Spinal cord (tissue), 10 donors: ENCODE data around the gene PEX5L. TPM values are rescaled to one million over a fixed set of nuclear protein-coding genes. Genes with fewer than 3 reads are reported as not detected.

ENCODE experiments used
- DNase-seq, 6 donors: peaks; one replicate each; pipeline versions ENCODE4 v3.0.0 to v3.0.0-alpha.2; 2013 to 2015; ENCODE audit warnings: low spot score in 6 of 6, low read depth in 4 of 6
- H3K27ac ChIP-seq: one replicate; pipeline ENCODE4 v1.5.1; 2013; ENCODE audit warnings: low read depth, low read length, control low read depth
- H3K27me3 ChIP-seq: one replicate; pipeline ENCODE4 v1.6.1; 2013; ENCODE audit warnings: low read length; ENCODE audit not compliant: control insufficient read depth, insufficient read depth
- H3K36me3 ChIP-seq: one replicate; pipeline ENCODE4 v1.6.1; 2013; ENCODE audit warnings: low read length; ENCODE audit not compliant: control insufficient read depth, insufficient read depth
- H3K4me1 ChIP-seq: one replicate; pipeline ENCODE4 v1.6.1; 2013; ENCODE audit warnings: low read length; ENCODE audit not compliant: control insufficient read depth, insufficient read depth
- H3K4me3 ChIP-seq: one replicate; pipeline ENCODE4 v1.5.1; 2013; ENCODE audit warnings: low read depth, low read length, control low read depth
- H3K9me3 ChIP-seq: one replicate; pipeline ENCODE4 v1.6.1; 2013; ENCODE audit warnings: low read length; ENCODE audit not compliant: control insufficient read depth, insufficient read depth
- WGBS: methylation state at CpG from one replicate; pipeline ENCODE4 v1.1.5; 2013; ENCODE audit warnings: missing lambda C conversion rate; ENCODE audit not compliant: insufficient coverage; 5-methylcytosine and 5-hydroxymethylcytosine counted together
- polyA plus RNA-seq, 2 donors: library from polyadenylated mRNA; unstranded; fragments of 120-200 nt; gene quantifications; one replicate each; pipeline ENCODE4 v1.2.1, GENCODE V29; 2013; ENCODE audit not compliant: insufficient read length in 2 of 2
- total RNA-seq, 2 donors: library from RNA; depleted of rRNA in 1 of 2; stranded (reverse); fragments of 120-200 nt in 1 of 2; fragments of >200 nt in 1 of 2; gene quantifications; one replicate each; pipeline versions ENCODE4 v1.2.3 to v1.2.4, GENCODE V29; 2013 to 2014
- donor health status: healthy.

PEX5L gene
- total and polyA plus RNA-seq, 4 donors, result 11.4 to 39.6 (median 15.3) TPM

DNA sequence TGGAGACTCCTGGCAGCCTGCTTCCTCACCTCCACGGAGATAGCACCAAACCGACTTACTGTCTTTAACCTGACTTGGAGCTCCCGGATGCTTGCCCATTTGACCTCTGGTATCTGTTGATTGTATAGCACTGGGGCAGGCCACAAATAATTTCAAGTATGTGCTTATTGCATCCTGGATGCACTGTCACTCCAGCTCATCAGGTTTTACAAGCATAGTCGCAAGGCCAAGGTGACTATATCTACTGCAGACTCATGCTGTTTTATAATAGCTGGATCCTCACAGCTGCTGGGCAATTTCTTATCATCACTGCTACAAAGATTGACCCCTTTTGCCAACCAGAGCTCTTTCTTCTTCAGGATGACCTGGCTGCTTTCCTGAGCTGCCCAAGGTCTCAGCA, 45.6 kb downstream of the PEX5L start:
- H3K27ac ChIP-seq, result no peak overlapping the region
- H3K9me3 ChIP-seq, result no peaks in the 10 kb centered on the region
- no peaks in the 10 kb centered on the region for H3K4me1 ChIP-seq
- no peak overlapping the region for H3K4me3 ChIP-seq
- no peaks in the 10 kb centered on the region for H3K36me3 ChIP-seq
- no peak for DNase-seq
- H3K27me3 ChIP-seq, result no peaks in the 10 kb centered on the region
- 100% methylated on average over 2 of the region's 4 CpGs for WGBS

DNA sequence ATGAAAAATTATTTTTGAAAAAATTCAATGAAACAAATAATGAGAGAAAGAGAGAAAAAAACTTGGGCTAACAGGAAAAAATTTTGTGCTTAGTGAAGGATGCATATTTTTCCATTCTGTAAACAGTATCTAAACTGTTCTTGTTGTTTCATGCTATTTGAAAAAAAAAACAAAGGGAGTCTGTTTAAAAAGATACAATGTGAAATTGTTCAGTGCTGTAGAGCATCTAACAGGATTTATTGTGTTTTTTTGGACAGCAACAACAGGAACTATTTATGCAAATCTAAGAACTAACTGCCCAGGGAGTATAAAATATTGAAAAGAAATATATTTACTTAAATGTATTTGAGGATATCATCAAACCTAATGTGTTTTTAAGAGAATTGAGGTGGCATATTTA, 55.1 kb downstream of the PEX5L start:
- Histone ChIP-seq H3K9me3 (no peaks in the 10 kb centered on the region), H3K36me3 (no peaks in the 10 kb centered on the region), H3K27me3 (no peaks in the 10 kb centered on the region), H3K27ac (peak overlapping the region; percentile 1), H3K4me3 (no peak overlapping the region), H3K4me1 (no peaks in the 10 kb centered on the region)
- DNase-seq, result no peak

DNA sequence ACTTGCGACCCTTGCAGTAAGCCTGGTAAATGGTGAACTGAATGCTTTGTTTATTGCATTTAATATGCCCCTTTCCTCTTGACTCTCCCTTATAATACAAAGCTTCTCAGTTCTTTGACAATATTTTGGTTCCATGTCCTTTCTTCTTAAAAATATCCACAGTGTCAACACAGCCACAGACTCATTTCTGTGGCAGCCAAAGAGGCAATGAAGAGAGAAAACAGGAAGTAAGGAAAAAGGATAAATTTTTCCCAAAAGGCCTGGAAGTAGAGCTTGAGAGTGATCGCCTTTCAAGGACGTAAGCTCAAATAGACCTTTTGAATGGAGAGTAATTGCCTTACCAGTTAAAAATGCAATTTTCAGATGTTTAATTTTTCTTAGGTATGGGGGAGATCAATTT, 59.4 kb downstream of the PEX5L start:
- no peak overlapping the region for H3K4me3 ChIP-seq
- no peak for DNase-seq

DNA sequence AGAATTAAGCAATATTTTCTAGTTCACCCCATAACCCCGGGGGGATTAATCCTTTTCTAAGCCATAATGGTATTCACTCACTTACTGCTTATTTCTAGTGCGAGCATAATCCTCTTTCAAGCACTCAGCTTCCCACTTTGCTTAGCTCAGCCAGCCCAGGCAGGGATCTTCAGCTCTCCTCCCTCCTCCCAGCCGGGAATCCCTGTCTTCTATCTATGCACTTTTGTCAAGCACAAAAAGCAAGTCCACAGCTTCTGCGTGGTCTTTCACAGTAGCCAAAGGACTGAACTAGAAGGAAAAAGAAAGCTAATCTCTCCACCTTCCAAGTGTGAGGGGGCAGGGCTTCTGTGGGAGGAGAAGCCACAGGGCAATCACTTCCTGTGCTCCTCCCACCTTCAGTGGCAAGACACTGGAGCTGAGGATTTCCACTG, 62.8 kb downstream of the PEX5L start:
- WGBS, result 7% methylated on average over 2 of the region's 4 CpGs
- Histone ChIP-seq H3K27me3 (no peaks in the 10 kb centered on the region), H3K36me3 (no peaks in the 10 kb centered on the region), H3K27ac (no peak overlapping the region), H3K4me1 (no peaks in the 10 kb centered on the region), H3K4me3 (no peak overlapping the region), H3K9me3 (no peaks in the 10 kb centered on the region)
- peak in 1 of 6 donors; percentile 19 for DNase-seq

More for the DNA sequence above, 59.4 kb downstream of the PEX5L start:
- Histone ChIP-seq H3K9me3 (no peaks in the 10 kb centered on the region), H3K36me3 (no peaks in the 10 kb centered on the region), H3K4me1 (no peaks in the 10 kb centered on the region), H3K27me3 (no peaks in the 10 kb centered on the region), H3K27ac (no peak overlapping the region)
- WGBS, result 92% methylated on average over 2 of the region's 3 CpGs

DNA sequence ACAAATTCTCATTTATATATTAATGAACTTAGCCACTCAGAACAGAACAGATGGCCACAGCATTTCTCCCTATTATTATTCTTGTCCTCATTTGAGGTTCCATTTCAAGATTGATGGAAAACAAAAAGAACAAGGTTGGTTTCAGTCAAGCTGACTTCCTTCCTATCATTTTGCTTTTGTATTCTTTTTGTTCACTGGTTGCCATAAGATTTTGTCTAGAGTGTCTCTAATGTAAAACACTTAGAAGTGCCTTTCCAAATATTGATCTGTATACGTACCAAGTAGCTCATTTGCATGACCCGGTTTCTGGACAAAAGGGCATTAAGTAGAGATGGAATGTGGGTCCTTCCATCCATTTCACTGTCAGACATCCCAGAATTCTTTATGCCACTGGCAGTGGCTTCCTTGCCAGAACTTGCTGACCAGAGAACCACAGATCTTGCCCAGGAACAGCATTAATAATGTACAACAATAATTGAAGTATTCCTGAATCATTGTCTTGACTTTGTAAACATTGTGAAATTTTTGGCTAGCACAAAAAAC, 63.8 kb downstream of the PEX5L start:
- no peaks in the 10 kb centered on the region for H3K9me3 ChIP-seq
- no peaks in the 10 kb centered on the region for H3K4me1 ChIP-seq
- H3K27me3 ChIP-seq, result no peaks in the 10 kb centered on the region
- no peak for DNase-seq
- no CpG with 5 or more reads among the region's 2 CpGs for WGBS
- no peaks in the 10 kb centered on the region for H3K36me3 ChIP-seq
- no peak overlapping the region for H3K27ac ChIP-seq
- H3K4me3 ChIP-seq, result no peak overlapping the region

DNA sequence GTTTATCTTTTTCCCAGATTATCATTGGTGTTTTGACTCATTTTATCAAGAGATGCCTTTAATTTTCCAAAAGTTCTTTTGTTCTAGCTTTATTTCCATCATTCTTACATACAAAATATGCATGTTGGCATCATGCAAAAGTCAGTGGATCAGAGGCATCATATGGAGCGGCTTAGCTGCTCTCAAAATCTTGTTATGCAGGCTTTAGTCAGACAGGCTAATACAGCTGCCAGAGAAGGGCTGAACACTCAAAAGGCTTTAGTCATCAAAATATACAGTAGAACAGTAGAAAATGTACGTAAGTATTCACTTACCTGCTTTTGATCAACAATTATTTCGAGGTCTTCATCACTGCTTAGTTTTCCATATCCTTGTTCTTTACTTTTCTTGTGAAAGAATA, 65.5 kb downstream of the PEX5L start:
- peak in 2 of 6 donors; percentile 32 to 35 for DNase-seq
- WGBS, result 100% methylated on average over 1 of the region's 3 CpGs
- Histone ChIP-seq H3K4me3 (no peak overlapping the region), H3K36me3 (no peaks in the 10 kb centered on the region), H3K9me3 (no peaks in the 10 kb centered on the region), H3K27me3 (no peaks in the 10 kb centered on the region), H3K27ac (no peak overlapping the region), H3K4me1 (no peaks in the 10 kb centered on the region)

DNA sequence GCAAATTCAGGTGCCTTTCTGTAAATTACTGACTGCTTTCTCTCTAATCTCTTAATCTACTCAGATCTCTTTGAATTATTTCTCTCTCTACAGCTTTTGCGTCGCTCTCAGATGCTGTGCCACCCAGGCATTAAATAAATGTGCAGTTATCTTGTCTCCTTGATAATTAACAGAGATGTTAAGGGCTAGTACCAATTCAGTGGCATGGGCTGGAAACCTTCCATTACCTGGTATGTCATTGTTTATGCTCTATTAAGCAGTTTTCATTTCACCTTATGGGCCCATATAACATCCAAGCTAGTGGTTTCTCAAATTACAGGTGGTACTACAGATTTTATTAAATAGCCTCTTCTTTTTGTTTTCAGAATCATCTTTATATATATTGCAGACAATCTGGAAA, 66.0 kb downstream of the PEX5L start:
- H3K4me3 ChIP-seq, result no peak overlapping the region
- no peak overlapping the region for H3K27ac ChIP-seq
- no peaks in the 10 kb centered on the region for H3K36me3 ChIP-seq
- H3K4me1 ChIP-seq, result no peaks in the 10 kb centered on the region
- DNase-seq, result peak in 1 of 6 donors; percentile 73
- no peaks in the 10 kb centered on the region for H3K9me3 ChIP-seq
- WGBS, result no CpG with 5 or more reads among the region's 2 CpGs
- H3K27me3 ChIP-seq, result no peaks in the 10 kb centered on the region

DNA sequence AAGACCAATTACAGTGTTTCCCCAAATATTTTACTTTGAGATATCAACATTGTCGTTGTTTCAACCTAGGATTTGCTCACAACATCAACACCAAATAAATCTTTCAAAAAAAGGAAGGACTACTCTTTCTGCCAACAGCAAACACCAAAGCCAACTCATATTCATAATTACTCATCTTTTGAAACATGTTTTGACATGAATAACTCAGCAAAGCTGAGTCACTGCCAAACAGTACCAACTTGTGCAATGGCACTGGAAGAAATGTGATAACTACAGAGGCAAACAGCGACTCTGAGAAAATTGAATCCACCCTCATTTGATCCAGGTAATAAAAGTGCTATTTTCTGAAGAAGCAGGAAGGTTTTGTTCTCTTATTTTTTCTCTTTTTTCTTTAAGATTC, 67.2 kb downstream of the PEX5L start:
- H3K4me1 ChIP-seq, result no peaks in the 10 kb centered on the region
- no peak overlapping the region for H3K4me3 ChIP-seq
- H3K27me3 ChIP-seq, result no peaks in the 10 kb centered on the region
- no peaks in the 10 kb centered on the region for H3K9me3 ChIP-seq
- H3K27ac ChIP-seq, result no peak overlapping the region
- 100% methylated on average over 1 of the region's 2 CpGs for WGBS
- peak in 1 of 6 donors; percentile 90 for DNase-seq
- H3K36me3 ChIP-seq, result no peaks in the 10 kb centered on the region

DNA sequence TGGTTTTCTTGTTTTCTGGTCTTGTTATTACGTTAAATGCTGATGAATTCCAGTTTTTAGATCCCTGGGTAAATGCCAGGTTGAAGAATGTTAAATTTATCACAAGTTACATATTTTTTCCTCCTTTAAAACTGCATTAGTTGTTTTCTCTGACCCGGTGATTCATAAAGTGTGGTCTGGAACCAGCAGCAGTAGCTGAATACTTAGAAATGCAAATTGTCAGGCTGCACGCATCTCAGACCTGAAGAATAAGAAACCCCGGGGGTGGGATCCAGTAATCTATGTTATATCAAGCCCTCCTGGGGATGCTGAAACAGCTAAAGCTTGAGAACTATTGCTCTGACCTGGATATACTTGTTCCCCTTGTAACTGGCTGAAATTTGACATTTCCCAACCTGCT, 69.1 kb downstream of the PEX5L start:
- Histone ChIP-seq H3K27me3 (no peaks in the 10 kb centered on the region), H3K4me3 (no peak overlapping the region), H3K36me3 (no peaks in the 10 kb centered on the region), H3K27ac (no peak overlapping the region), H3K4me1 (no peaks in the 10 kb centered on the region), H3K9me3 (no peaks in the 10 kb centered on the region)
- 65% methylated on average over 3 of the region's 4 CpGs for WGBS
- no peak for DNase-seq

DNA sequence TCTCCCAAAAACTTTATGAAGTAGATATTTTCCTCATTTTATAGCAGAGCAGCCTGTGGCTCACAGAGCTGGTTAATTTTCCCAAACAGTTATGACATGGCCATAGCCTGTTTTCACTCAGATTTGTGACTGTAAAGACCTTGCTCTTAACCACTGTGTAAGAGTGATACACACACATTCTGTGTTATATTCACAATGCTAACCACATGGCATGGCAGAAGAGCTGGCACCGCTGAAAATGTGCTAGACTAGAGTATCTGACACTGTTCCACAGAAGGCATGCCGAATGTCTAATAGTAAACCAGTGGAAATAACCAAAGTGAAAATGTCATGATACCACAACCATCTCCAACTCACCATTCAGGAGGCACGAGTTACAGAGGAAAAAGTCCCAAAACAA, 71.8 kb downstream of the PEX5L start:
- Histone ChIP-seq H3K27ac (no peak overlapping the region), H3K27me3 (no peaks in the 10 kb centered on the region)
- WGBS, result 75% methylated on average over 1 of the region's 3 CpGs

More for the DNA sequence above, 71.8 kb downstream of the PEX5L start:
- H3K4me3 ChIP-seq, result no peak overlapping the region
- DNase-seq, result peak in 1 of 6 donors; percentile 85
- H3K36me3 ChIP-seq, result no peaks in the 10 kb centered on the region
- no peaks in the 10 kb centered on the region for H3K9me3 ChIP-seq
- no peaks in the 10 kb centered on the region for H3K4me1 ChIP-seq
